Spleen (tissue), 7 donors: ENCODE data around the gene PLXNB1.

Experiments
- CTCF ChIP-seq, 11 experiments: fragments of 200-600 bp in 7 of 11; fragments of 450-650 bp in 4 of 11; sonication (generic) in 4 of 11; IDR thresholded peaks in 8 of 11; conservative IDR thresholded peaks in 3 of 11; 1 replicate in 7 of 11; 2 replicates in 4 of 11; pipeline versions ENCODE4 v1.4.0 to v1.8.0; 2016 to 2021; ENCODE audit warnings: antibody characterized with exemption in 11 of 11, inconsistent platforms in 4 of 11, mild to moderate bottlenecking in 1 of 11
- POLR2A ChIP-seq, 3 donors: fragments of 450-650 bp; IDR thresholded peaks; one replicate each; pipeline ENCODE4 v1.5.1; 2017; ENCODE audit warnings: antibody characterized with exemption in 3 of 3, mild to moderate bottlenecking in 1 of 3
- POLR2AphosphoS5 ChIP-seq, 3 donors: sonication (generic); formaldehyde crosslinking; IDR thresholded peaks; one replicate each; pipeline ENCODE4 v1.5.1; 2017; ENCODE audit warnings: antibody characterized with exemption in 3 of 3
- donor health status: DM: no; HTN: no; CAD: no; lungs with moderate emphysema.
- donor health status: DM: no; HTN: no; CAD: no.
- donor health status: DM: no; HTN: no; CAD: no.

GRCh38 chr3:48439820-48440589 is 10.1 kb upstream of the PLXNB1 start, which contains the start of the genes CCDC51 and TMA7:
- TF ChIP-seq CTCF (IDR thresholded peaks at IDR 0.05 in 8 of 11, conservative IDR thresholded peaks at IDR 0.05 in 3 of 11): peak in 3 of 11 experiments; percentile 7 to 47 (median 47)
- peak in 2 of 3 donors; percentile 53 to 84 for TF ChIP-seq POLR2A (IDR thresholded peaks at IDR 0.05)
- peak; percentile 98 to 99 (median 98) for TF ChIP-seq POLR2AphosphoS5 (IDR thresholded peaks at IDR 0.05)
